T-helper 1 cell treated with Interleukin-12 subunit alpha and Interleukin-12 subunit beta and Interleukin-4 antibody, amounts not matched to agents 30 ng/mL and 1 ng/mL, for 36 hours (primary cell): ENCODE measurements around the gene LHFPL2. TPM values are rescaled to one million over a fixed set of nuclear protein-coding genes. Genes with fewer than 3 reads are reported as not detected.

Experiments
- intact Hi-C: fragments of 100-400 bp; cut with micrococcal nuclease; formaldehyde crosslinking; loops from one replicate; pipeline ENCODE4 v1.15.1; 2024
- total RNA-seq: library from RNA; stranded (reverse); gene quantifications from 2 replicates; pipeline ENCODE4 v1.2.3, GENCODE V29; 2022

LHFPL2 gene
- total RNA-seq, 1 donor from 2014 or later, result 0.25 TPM

- intact Hi-C loops, result no loop called here
Observed at GRCh38 chr5:78505860-78506259, 142.7 kb downstream of the LHFPL2 start.

GRCh38 chr5:78504704-78505677, 143.6 kb downstream of the LHFPL2 start:
- intact Hi-C loops, result no loop called here

- intact Hi-C loops, result no loop called here
Observed at GRCh38 chr5:78503958-78504653, 144.5 kb downstream of the LHFPL2 start.

- intact Hi-C loops, result no loop called here
Observed at GRCh38 chr5:78501411-78502352, 146.9 kb downstream of the LHFPL2 start.

GRCh38 chr5:78500871-78501270, 147.7 kb downstream of the LHFPL2 start:
- intact Hi-C loops, result no loop called here

- intact Hi-C loops, result no loop called here
Observed at GRCh38 chr5:78500028-78500427, 148.5 kb downstream of the LHFPL2 start.

- intact Hi-C loops, result no loop called here
Observed at GRCh38 chr5:78499485-78499884, 149.1 kb downstream of the LHFPL2 start.

GRCh38 chr5:78497573-78498533, 150.7 kb downstream of the LHFPL2 start:
- intact Hi-C loops, result no loop called here

GRCh38 chr5:78496373-78496772, 152.2 kb downstream of the LHFPL2 start:
- intact Hi-C loops, result no loop called here

- intact Hi-C loops, result no loop called here
Observed at GRCh38 chr5:78495800-78496199, 152.8 kb downstream of the LHFPL2 start.

- intact Hi-C loops, result no loop called here
Observed at GRCh38 chr5:78492650-78493049, 155.9 kb downstream of the LHFPL2 start.

- intact Hi-C loops, result no loop called here
Observed at GRCh38 chr5:78492224-78492623, 156.3 kb downstream of the LHFPL2 start.

GRCh38 chr5:78490709-78491485, 157.7 kb downstream of the LHFPL2 start:
- intact Hi-C loops, result no loop called here

GRCh38 chr5:78487846-78488245, 160.7 kb downstream of the LHFPL2 start:
- intact Hi-C loops, result no loop called here

- intact Hi-C loops, result no loop called here
Observed at GRCh38 chr5:78486218-78486617, 162.4 kb downstream of the LHFPL2 start.

- intact Hi-C loops, result no loop called here
Observed at GRCh38 chr5:78483809-78484521, 164.6 kb downstream of the LHFPL2 start.

- intact Hi-C loops, result no loop called here
Observed at GRCh38 chr5:78482948-78483347, 165.6 kb downstream of the LHFPL2 start.

GRCh38 chr5:78476795-78477194, 171.8 kb downstream of the LHFPL2 start:
- intact Hi-C loops, result no loop called here

- intact Hi-C loops, result no loop called here
Observed at GRCh38 chr5:78475370-78475769, 173.2 kb downstream of the LHFPL2 start.
